OCI-LY7 (cell line): ENCODE results near the gene HSF2BP.

Experiments
- EZH2phosphoT487 ChIP-seq: fragments of 200-600 bp; sonication (generic); IDR thresholded peaks from 2 replicates; pipeline ENCODE4 v1.6.1; 2018; ENCODE audit warnings: low read depth, borderline replicate concordance, mild to moderate bottlenecking, mixed run types, antibody characterized with exemption, low read length, moderate library complexity, mixed read lengths
- TF ChIP-seq, protein P1 (sequence below): fragments of 200-600 bp; sonication (generic); conservative IDR thresholded peaks from 2 replicates; pipeline ENCODE4 v1.5.1; 2014; ENCODE audit warnings: mild to moderate bottlenecking, antibody characterized with exemption, low read length, moderate library complexity, mixed read lengths

DNA sequence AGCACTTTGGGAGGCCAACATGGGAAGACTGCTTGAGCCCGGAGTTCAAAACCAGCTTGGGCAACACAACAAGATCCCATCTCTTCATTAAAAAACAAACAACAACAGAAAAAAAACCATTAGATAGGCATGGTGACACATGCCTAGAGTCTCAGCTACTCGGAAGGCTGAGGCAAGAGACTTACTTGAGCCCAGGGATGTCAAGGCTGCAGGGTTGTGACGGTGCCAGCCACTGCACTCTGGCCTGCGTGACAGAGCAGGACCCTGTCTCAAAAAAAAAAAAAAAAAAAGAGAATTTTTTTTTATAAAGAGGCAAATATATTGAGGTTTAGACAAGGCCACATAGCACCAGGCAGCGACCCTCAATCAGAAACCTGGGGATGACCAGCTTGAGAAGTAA lies 62.7 kb downstream of the HSF2BP start:
- TF ChIP-seq, protein P1, sequence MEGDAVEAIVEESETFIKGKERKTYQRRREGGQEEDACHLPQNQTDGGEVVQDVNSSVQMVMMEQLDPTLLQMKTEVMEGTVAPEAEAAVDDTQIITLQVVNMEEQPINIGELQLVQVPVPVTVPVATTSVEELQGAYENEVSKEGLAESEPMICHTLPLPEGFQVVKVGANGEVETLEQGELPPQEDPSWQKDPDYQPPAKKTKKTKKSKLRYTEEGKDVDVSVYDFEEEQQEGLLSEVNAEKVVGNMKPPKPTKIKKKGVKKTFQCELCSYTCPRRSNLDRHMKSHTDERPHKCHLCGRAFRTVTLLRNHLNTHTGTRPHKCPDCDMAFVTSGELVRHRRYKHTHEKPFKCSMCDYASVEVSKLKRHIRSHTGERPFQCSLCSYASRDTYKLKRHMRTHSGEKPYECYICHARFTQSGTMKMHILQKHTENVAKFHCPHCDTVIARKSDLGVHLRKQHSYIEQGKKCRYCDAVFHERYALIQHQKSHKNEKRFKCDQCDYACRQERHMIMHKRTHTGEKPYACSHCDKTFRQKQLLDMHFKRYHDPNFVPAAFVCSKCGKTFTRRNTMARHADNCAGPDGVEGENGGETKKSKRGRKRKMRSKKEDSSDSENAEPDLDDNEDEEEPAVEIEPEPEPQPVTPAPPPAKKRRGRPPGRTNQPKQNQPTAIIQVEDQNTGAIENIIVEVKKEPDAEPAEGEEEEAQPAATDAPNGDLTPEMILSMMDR: no peak
- TF ChIP-seq EZH2phosphoT487: no peak
